RWPE2 (cell line): ENCODE measurements around the gene ANKRD42.

Experiments
- ATAC-seq: fragments of 200-7000 bp; cut with Tn5 transposase; 3 replicates; pipeline ENCODE4 v1.9.1; 2021; ENCODE audit warnings: low read depth
- DNase-seq: peaks from one replicate; pipeline ENCODE4 v3.0.0-alpha.2; 2020; ENCODE audit warnings: low spot score
- H3K27ac ChIP-seq: fragments of 450-650 bp; 2 replicates; pipeline ENCODE4 v1.5.1; 2017; ENCODE audit warnings: mild to moderate bottlenecking; ENCODE audit not compliant: poor library complexity, severe bottlenecking
- H3K27me3 ChIP-seq: fragments of 250-450 bp; sonication (Bioruptor Pico); 2 replicates; pipeline ENCODE4 v1.5.1; 2021; ENCODE audit warnings: mild to moderate bottlenecking, moderate library complexity; ENCODE audit not compliant: insufficient read depth, poor library complexity, severe bottlenecking
- H3K36me3 ChIP-seq: fragments of 250-450 bp; sonication (Bioruptor Pico); 2 replicates; pipeline ENCODE4 v1.5.1; 2020; ENCODE audit warnings: low read depth, mild to moderate bottlenecking, moderate library complexity
- H3K4me1 ChIP-seq: fragments of 250-450 bp; sonication (Bioruptor Pico); 2 replicates; pipeline ENCODE4 v1.5.1; 2021; ENCODE audit warnings: mild to moderate bottlenecking, moderate library complexity; ENCODE audit not compliant: insufficient read depth, poor library complexity, severe bottlenecking
- H3K4me3 ChIP-seq: fragments of 250-450 bp; sonication (Bioruptor Pico); 2 replicates; pipeline ENCODE4 v1.5.1; 2021; ENCODE audit warnings: mild to moderate bottlenecking, moderate library complexity; ENCODE audit not compliant: severe bottlenecking
- H3K9me3 ChIP-seq: fragments of 250-450 bp; sonication (Bioruptor Pico); 2 replicates; pipeline ENCODE4 v1.5.1; 2021; ENCODE audit warnings: mild to moderate bottlenecking, moderate library complexity; ENCODE audit not compliant: severe bottlenecking
- TF ChIP-seq, protein P1 (sequence below): fragments of 450-650 bp; IDR thresholded peaks from one replicate; pipeline ENCODE4 v1.5.1; 2017; ENCODE audit warnings: mild to moderate bottlenecking, moderate library complexity; ENCODE audit not compliant: poor library complexity, severe bottlenecking

The ANKRD42 gene

DNA sequence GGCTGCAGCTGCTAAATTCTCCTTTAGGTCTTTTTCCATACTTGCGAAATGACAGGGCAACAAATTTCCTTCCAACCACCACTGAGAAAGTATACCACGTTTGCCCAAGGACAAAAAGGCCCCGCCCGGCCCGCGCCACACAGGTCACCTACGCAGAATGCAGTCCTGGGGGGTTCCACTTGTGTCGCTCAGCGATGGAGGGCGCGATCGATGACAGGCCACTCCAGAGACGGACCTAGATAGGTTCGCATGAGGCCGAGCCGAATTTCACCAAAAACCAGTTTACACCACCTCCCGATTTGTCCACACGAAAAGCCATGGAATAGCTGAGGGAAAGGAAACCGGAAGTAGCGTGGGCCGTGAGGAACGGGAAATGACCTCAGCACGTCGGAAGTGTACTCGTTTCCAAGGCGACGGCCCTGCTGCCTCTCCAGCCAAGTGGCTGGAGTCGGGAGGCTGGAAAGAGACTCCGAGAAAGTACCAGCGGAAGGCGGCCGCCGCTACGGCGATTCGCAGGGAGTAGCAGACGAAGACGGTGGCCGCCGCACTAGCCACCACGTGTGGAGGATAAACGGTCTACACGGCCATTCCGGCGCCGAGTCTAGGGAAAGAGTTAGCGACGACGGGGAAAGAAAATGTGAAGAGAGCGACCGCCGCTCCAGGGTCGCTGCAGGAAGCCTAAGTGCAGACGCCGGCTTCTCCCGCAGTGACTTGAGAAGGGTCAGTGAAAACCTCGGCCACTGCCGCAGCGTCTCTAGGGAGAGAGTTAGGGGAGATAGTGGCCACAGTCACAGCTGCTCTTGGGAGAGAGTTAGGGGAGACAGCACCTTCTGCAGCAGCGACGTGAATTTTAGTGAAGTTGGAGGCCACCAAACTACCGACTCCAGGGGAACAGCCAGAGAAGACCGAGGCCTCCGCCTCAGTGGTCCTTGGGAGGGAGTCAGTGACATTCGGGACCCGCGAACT, at the start of gene ANKRD42:
TSS of gene ANKRD42 (plus strand) at position 398 of the 966 bp plus-strand sequence. CDS start 959 bp downstream, outside the sequence.
- Histone ChIP-seq H3K27ac (peak within 1 kb of the TSS; percentile 45), H3K4me3 (peak within 1 kb of the TSS; percentile 83), H3K27me3 (no peaks in the 10 kb centered on the region), H3K9me3 (no peaks in the 10 kb centered on the region), H3K4me1 (peaks cover 13% of the 10 kb centered on the region), H3K36me3 (peaks cover 30% of the 10 kb centered on the region)
- peak; percentile 96 for DNase-seq
- ATAC-seq, result peak; percentile 88
- TF ChIP-seq, protein P1, sequence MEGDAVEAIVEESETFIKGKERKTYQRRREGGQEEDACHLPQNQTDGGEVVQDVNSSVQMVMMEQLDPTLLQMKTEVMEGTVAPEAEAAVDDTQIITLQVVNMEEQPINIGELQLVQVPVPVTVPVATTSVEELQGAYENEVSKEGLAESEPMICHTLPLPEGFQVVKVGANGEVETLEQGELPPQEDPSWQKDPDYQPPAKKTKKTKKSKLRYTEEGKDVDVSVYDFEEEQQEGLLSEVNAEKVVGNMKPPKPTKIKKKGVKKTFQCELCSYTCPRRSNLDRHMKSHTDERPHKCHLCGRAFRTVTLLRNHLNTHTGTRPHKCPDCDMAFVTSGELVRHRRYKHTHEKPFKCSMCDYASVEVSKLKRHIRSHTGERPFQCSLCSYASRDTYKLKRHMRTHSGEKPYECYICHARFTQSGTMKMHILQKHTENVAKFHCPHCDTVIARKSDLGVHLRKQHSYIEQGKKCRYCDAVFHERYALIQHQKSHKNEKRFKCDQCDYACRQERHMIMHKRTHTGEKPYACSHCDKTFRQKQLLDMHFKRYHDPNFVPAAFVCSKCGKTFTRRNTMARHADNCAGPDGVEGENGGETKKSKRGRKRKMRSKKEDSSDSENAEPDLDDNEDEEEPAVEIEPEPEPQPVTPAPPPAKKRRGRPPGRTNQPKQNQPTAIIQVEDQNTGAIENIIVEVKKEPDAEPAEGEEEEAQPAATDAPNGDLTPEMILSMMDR, result no peak

DNA sequence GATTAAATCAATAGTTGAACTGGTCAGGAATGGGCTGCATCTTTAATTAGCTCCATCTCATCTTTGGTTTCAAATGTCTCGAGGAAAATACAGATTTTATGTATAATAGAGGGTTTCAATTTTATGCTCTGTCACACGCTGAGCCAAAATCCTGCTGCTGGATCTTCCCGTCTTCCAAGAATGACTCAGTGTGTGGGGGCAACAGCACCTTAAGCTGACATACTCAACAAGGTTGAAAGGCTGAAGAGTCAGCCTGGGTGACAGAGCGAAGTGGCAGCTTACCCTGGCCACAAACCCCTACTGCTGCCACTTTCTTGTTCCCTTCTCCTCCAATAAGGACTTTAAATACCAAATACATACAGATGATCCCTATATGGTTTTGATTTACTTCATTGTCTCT, 45.6 kb upstream of the ANKRD42 start:
- no peak for DNase-seq
- H3K4me3 ChIP-seq, result no peak overlapping the region
- peaks cover 10% of the 10 kb centered on the region for H3K4me1 ChIP-seq
- no peak for ATAC-seq
- TF ChIP-seq, protein P1, result no peak
- H3K36me3 ChIP-seq, result no peaks in the 10 kb centered on the region
- H3K9me3 ChIP-seq, result no peaks in the 10 kb centered on the region
- H3K27me3 ChIP-seq, result no peaks in the 10 kb centered on the region
- H3K27ac ChIP-seq, result no peak overlapping the region

DNA sequence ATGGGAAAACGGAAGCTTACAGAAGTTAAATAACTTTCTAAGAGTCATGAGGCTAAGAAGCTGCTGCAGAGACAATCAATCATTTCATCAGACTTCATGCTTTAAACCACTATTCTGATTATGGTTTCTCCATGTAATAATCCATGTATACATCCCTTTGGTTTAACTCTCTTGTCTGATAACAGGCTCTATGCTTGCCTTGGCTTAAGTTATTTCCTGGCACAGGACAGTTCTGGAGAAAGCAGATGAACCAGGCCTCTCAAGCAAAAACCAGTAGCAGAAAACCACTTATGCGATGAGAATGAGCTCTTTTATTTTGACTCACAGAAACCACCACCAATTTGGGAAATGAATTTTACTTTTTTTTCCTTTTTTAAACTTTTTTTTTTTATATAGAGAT, 43.1 kb upstream of the ANKRD42 start:
- ATAC-seq, result no peak

DNA sequence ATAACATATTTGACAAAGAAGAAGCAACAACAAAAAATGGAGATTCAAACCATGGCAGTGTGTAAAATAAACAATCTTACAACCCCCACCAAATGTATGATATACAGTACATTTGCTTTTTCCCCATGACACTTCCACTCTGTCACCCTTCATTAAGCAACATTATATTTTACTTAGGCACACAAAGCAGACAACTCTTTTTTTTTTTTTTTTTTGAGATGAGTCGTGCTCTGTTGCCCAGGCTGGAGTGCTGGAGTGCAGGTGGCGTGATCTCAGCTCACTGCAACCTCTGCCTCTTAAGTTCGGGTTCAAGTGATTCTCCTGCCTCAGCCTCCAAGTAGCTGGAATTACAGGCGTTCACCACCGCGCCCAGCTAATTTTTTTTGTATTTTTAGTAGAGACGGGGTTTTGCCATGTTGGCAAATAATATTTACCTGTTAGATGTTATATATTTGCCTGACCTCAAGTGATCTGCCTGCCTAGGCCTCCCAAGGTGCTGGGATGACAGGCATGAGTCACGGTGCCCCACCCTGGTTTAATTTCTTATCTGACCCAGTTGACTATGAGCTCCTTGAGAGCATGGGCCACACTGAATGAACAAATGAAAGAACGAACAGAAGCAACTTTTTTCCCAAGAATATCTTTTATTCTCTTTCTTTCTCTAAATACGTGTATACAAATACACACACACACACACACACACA, 42.1 kb upstream of the ANKRD42 start:
- peaks cover 10% of the 10 kb centered on the region for H3K4me1 ChIP-seq
- ATAC-seq, result no peak
- H3K9me3 ChIP-seq, result no peaks in the 10 kb centered on the region
- H3K36me3 ChIP-seq, result no peaks in the 10 kb centered on the region
- H3K27me3 ChIP-seq, result no peaks in the 10 kb centered on the region
- H3K27ac ChIP-seq, result no peak overlapping the region
- TF ChIP-seq, protein P1, result no peak
- H3K4me3 ChIP-seq, result no peak overlapping the region
- DNase-seq, result no peak

More for the DNA sequence above, 43.1 kb upstream of the ANKRD42 start:
- DNase-seq, result no peak
- Histone ChIP-seq H3K9me3 (no peaks in the 10 kb centered on the region), H3K36me3 (no peaks in the 10 kb centered on the region), H3K4me1 (peaks cover 10% of the 10 kb centered on the region), H3K27me3 (no peaks in the 10 kb centered on the region), H3K4me3 (no peak overlapping the region), H3K27ac (no peak overlapping the region)
- TF ChIP-seq, protein P1, result no peak
